ENCODE results near the gene CADPS. TPM values are rescaled to one million over a fixed set of nuclear protein-coding genes. Genes with fewer than 3 reads are reported as not detected.

CADPS gene
- total RNA-seq, 1 experiment from 2014 or later: not detected

GRCh38 chr3:62818347-62818746 is 56.9 kb downstream of the CADPS start:
- H3K9me2 ChIP-seq (ENCODE audit: insufficient read depth): no peaks in the 10 kb centered on the region
- no peaks in the 10 kb centered on the region for H3K27me3 ChIP-seq (ENCODE audit: insufficient read depth, low read depth)
- H3K36me3 ChIP-seq (ENCODE audit: low read depth): no peaks in the 10 kb centered on the region
- ChIA-PET POLR2A (ENCODE audit: unreplicated experiment) (no interaction called here), CTCF (no interaction called here)
- BruUV-seq (replicated peaks): no TSS peak
- TF ChIP-seq CTCF (conservative IDR thresholded peaks at IDR 0.05): no peak
- no peak for TF ChIP-seq EZH2 (IDR thresholded peaks at IDR 0.05; ENCODE audit: low read depth)
- intact Hi-C loops (cut with micrococcal nuclease; ENCODE audit: unreplicated experiment): no loop called here
- H3K79me2 ChIP-seq (ENCODE audit: low read depth): no peaks in the 10 kb centered on the region
- no peaks in the 10 kb centered on the region for H4K20me1 ChIP-seq (ENCODE audit: insufficient read depth)
- H3K9me3 ChIP-seq (ENCODE audit: insufficient read depth, low read depth): no peaks in the 10 kb centered on the region
- no peak overlapping the region for H3K27ac ChIP-seq
- DNase-seq: no peak
- H2AFZ ChIP-seq: no peak overlapping the region
- H3F3A ChIP-seq (ENCODE audit: insufficient read depth, low read depth): no peaks in the 10 kb centered on the region
- no peaks in the 10 kb centered on the region for H3K4me1 ChIP-seq (replicated peaks; ENCODE audit: insufficient read depth)
- no peak overlapping the region for H3K4me2 ChIP-seq
- H3K4me3 ChIP-seq: no peak overlapping the region

- no peak for TF ChIP-seq EZH2 (IDR thresholded peaks at IDR 0.05; ENCODE audit: low read depth)
- TF ChIP-seq CTCF (conservative IDR thresholded peaks at IDR 0.05): no peak
- CTCF ChIA-PET: no interaction called here
Observed at GRCh38 chr3:62817678-62818077, 57.5 kb downstream of the CADPS start.

GRCh38 chr3:62815981-62816380 is 59.2 kb downstream of the CADPS start:
- no peak overlapping the region for H3K4me3 ChIP-seq
- CTCF ChIA-PET: no interaction called here
- no peaks in the 10 kb centered on the region for H3K79me2 ChIP-seq (ENCODE audit: low read depth)
- intact Hi-C loops (cut with micrococcal nuclease; ENCODE audit: unreplicated experiment): no loop called here
- POLR2A ChIA-PET (ENCODE audit: unreplicated experiment): no interaction called here
- H3K9me2 ChIP-seq (ENCODE audit: insufficient read depth): no peaks in the 10 kb centered on the region
- no peak overlapping the region for H2AFZ ChIP-seq
- H3K27ac ChIP-seq: no peak overlapping the region
- no peaks in the 10 kb centered on the region for H3K9me3 ChIP-seq (ENCODE audit: insufficient read depth, low read depth)
- TF ChIP-seq EZH2 (IDR thresholded peaks at IDR 0.05; ENCODE audit: low read depth) (no peak), CTCF (conservative IDR thresholded peaks at IDR 0.05) (no peak)
- H3K36me3 ChIP-seq (ENCODE audit: low read depth): no peaks in the 10 kb centered on the region
- no peak for DNase-seq
- no peaks in the 10 kb centered on the region for H3F3A ChIP-seq (ENCODE audit: insufficient read depth, low read depth)
- no TSS peak for BruUV-seq (replicated peaks)
- H4K20me1 ChIP-seq (ENCODE audit: insufficient read depth): no peaks in the 10 kb centered on the region
- H3K27me3 ChIP-seq (ENCODE audit: insufficient read depth, low read depth): no peaks in the 10 kb centered on the region
- H3K4me2 ChIP-seq: no peak overlapping the region
- no peaks in the 10 kb centered on the region for H3K4me1 ChIP-seq (replicated peaks; ENCODE audit: insufficient read depth)

More at GRCh38 chr3:62817678-62818077, 57.5 kb downstream of the CADPS start:
- POLR2A ChIA-PET (ENCODE audit: unreplicated experiment): no interaction called here
- no peaks in the 10 kb centered on the region for H3K9me3 ChIP-seq (ENCODE audit: insufficient read depth, low read depth)
- H3K4me1 ChIP-seq (replicated peaks; ENCODE audit: insufficient read depth): no peaks in the 10 kb centered on the region
- intact Hi-C loops (cut with micrococcal nuclease; ENCODE audit: unreplicated experiment): no loop called here
- no peak overlapping the region for H2AFZ ChIP-seq
- H3K27me3 ChIP-seq (ENCODE audit: insufficient read depth, low read depth): no peaks in the 10 kb centered on the region
- H4K20me1 ChIP-seq (ENCODE audit: insufficient read depth): no peaks in the 10 kb centered on the region
- H3K27ac ChIP-seq: no peak overlapping the region
- H3K4me3 ChIP-seq: no peak overlapping the region
- H3F3A ChIP-seq (ENCODE audit: insufficient read depth, low read depth): no peaks in the 10 kb centered on the region
- DNase-seq: no peak
- no peak overlapping the region for H3K4me2 ChIP-seq
- H3K9me2 ChIP-seq (ENCODE audit: insufficient read depth): no peaks in the 10 kb centered on the region
- H3K79me2 ChIP-seq (ENCODE audit: low read depth): no peaks in the 10 kb centered on the region
- no peaks in the 10 kb centered on the region for H3K36me3 ChIP-seq (ENCODE audit: low read depth)
- no TSS peak for BruUV-seq (replicated peaks)

Measured in PC-9 (cell line).